Amniotic epithelial cell (primary cell): ENCODE measurements around the gene ZNF160.
"Not testable (repeated sequence)": the region's sequence is repeated elsewhere in the genome, so short reads cannot be mapped to it uniquely, and the experiment has no call there.

Source experiments
- DNase-seq: peaks from one replicate; pipeline ENCODE4 v3.0.0-alpha.2; 2010; ENCODE audit warnings: low read depth

ZNF160 gene

GRCh38 chr19:53091413-53092254 is 11.6 kb downstream of the ZNF160 start:
- no peak for DNase-seq

DNA sequence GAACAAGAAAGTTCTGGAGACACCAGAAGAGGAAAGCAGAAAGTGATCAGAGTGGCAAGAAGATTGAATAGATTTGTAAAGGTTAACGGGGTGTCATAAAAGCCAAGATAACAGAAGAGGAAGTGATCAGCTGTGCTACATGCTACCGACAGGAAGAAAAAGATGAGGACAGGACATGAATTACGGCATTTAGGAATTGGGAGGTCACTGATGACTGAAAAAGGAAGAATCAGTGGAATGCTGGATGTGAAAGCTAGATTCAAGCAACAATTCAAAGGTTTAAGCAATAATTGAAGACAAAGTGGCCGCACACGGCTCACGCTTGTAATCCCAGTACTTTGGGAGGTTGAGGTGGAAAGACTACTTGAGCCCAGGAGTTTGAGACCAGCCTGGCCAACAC is 15.1 kb downstream of the ZNF160 start:
- DNase-seq, result no peak

- no peak for DNase-seq
Observed at GRCh38 chr19:53086949-53087348, 16.3 kb downstream of the ZNF160 start.

- DNase-seq, result no peak
Observed at GRCh38 chr19:53085496-53085895, 17.7 kb downstream of the ZNF160 start.

DNA sequence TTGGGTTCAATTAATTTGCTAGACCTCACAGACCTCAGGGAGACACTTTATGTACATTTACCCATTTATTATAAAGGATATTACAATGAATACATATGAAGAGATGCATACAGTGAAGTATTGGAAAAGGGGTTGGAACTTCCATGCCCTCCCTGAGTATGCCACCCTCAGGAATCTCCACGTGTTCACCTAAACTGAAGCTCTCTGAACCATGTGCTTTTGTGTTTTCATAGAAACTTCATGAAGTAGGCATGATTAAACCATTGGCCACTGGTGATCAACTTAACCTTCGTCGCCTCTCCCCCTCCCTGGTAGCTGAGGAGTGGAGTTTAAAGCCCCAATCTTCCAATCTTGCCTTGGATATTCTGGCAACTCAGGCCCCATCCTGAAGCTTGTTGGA is 20.3 kb downstream of the ZNF160 start:
- no peak for DNase-seq

DNA sequence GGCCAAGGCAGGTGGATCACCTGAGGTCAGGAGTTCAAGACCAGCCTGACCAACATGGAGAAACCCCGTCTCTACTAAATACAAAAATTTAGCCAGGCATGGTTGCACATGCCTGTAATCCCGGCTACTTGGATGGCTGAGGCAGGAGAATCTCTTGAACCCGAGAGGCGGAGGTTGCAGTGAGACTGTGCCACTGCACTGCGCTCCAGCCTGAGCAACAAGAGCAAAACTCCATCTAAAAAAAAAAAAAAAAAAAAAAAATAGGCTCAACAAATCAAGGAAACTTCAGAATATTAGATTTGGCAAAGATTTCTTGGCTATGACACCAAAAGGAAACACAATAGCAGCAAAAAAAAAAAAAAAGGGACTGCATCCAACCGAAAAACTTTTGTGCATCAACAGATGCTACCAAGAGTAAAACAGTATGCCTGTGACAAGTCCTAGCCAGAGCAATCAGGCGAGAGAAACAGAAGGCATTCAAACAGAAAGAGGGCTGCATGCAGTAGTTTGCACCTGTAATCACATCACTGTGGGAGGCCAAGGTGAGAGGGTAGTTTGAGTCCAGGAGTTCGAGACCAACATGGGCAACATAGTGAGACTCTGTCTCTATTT is 23.8 kb downstream of the ZNF160 start:
- DNase-seq, result no peak

DNA sequence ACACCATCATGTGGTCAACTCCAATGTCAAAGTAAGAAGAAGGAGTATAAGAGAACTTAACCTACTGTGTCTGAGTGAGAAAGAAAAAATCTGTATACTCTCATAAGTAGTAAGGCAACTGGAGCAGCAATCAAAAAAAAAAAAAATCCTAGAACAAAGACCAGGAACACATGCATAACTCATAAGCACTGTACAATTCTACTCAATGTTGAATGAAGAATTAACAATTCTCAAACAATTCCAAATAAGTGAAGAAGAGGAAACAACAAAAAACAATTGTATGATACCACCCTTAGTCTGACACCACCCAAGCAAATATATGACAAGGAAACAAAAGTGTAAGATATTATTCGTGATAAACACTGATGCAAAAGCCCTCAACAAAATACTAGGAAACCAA is 24.6 kb downstream of the ZNF160 start:
- no peak for DNase-seq

DNA sequence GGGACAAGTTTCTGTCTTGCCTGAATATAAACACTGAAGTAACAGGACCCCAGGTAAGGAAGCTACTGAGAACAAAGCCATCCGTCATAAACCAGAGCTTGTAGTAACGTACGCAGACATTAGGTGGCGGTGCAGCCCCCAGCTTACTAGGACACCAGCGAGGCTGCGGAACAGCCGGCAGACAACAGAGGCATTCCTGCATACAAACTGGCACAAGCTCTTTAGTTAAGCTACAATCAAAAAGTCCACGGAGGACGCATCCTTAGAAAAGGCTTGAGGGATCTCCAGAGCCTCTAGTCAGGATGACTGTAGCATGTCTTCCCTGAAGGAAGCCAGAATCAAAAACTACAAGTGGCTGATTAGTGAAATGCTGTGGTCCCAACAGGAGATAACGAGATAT is 26.2 kb downstream of the ZNF160 start:
- DNase-seq, result peak; percentile 53

GRCh38 chr19:53068834-53069233 is 34.4 kb downstream of the ZNF160 start:
- DNase-seq, result no peak

- no peak for DNase-seq
Observed at GRCh38 chr19:53068199-53068598, 35.0 kb downstream of the ZNF160 start.

GRCh38 chr19:53057904-53058580 is 45.2 kb downstream of the ZNF160 start:
- no peak for DNase-seq

DNA sequence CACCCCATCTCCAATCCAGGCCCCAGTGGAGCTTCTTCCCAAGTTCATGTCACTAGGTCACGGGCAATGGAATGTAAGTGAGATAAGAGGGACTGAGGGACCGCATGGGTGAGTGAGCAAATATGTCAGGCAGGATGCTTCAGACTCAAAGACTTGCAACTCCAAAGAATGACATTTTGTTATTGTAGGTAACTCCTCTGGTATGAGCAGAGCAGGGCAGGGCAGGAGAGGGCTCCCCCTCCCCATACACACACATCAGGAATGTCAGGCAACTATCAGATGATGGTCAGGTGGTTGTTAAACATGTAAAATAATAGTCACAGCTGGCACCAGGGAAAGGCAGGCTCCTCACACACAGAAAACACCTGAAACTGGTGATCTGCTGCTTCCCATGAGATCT is 48.1 kb downstream of the ZNF160 start:
- no peak for DNase-seq

GRCh38 chr19:53047379-53047778 is 55.8 kb downstream of the ZNF160 start:
- DNase-seq, result no peak

GRCh38 chr19:53045536-53045935 is 57.7 kb downstream of the ZNF160 start:
- no peak for DNase-seq

GRCh38 chr19:53041366-53041765 is 61.9 kb downstream of the ZNF160 start:
- DNase-seq, result no peak

DNA sequence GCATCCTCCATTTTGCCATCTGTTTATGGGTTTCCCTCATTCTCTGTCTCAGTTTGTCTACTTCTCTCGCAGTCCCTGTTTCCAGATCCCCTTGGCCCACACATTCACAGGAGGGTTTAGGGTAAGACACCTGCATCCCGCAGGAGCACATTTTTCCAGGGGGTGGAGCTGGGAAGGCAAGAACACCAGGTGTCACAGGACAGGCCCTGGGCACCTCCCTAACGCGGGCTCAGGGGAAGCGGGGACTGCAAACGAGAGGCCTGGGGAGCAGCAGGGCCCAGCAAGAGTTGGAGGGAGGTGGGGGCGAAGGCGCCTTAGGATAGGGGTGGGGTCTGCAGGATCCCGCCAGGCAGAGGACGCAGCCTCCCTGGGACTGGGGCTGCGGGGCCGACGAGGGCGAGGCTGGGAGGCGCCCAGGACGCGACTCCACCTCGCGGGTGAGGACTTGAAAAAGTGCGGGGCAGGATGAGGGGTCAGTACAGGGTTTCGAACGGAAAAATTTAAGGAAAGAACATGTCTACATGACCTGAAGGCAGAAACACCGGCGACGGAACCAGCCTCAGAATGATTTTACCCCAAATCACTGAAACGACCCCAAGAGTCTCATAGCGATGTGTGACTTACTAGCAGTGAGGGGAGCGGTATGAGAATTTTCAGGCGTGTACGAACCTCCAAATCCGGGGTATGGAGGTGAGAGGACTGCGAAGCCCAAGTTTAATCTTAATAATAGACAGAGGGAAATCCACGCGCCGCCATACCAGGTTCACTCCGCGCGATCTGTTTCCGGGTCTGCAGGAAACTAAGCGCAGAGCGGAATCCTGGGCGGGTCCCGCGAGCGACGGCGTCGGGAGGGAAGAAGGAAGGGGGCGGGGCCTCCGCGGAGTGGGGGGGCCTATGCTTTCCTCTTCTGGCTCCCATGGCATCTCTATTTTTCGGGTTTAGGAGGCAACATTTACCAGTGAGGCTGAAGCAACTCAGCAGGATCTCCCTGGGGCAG is 65.8 kb downstream of the ZNF160 start:
- DNase-seq, result peak; percentile 33

- DNase-seq, result no peak
Observed at GRCh38 chr19:53034948-53035675, 68.1 kb downstream of the ZNF160 start.

DNA sequence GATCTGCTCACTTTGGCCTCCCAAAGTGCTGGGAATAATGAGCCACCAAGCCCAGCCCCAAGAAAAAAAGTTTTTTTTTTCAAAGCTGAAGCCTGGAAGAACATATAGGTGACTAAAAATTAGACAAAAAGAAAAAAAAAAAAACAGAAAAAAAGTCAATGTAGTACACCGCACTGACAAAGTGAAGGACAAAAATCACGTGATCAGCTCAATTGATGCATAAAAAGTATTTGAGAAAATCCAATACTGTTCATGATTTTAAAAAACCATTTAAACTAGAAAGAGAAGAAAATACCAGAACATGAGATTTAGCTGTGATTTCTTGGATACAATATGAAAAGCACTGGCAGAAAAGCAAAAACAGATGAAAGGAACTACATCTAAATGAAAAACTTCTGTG is 69.2 kb downstream of the ZNF160 start:
- no peak for DNase-seq

- not testable (repeated sequence) for DNase-seq
Observed at GRCh38 chr19:53028306-53028705, 74.9 kb downstream of the ZNF160 start.

DNA sequence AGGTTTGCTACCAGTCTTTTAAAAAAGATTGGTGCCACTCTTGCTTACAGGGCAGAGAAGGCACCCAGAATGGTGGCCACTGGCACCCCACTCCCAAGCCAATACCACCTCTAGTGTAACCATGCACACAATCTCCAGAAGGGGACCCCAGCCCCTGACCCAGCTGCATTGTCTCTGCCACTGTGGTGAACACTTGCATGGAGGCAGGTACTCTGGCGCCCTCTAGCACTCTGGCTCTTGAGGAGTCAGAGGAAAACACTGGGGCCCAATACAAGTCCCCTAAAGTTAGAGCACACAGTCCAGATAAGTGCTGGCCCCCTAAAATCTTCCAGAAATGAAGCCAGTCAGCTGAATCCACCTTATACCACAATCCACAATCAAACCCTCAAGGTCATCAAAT is 83.5 kb downstream of the ZNF160 start:
- no peak for DNase-seq
